OCI-LY1 (cell line): ENCODE measurements around the gene CDH13.

Source experiments
- H2AFZ ChIP-seq: fragments of 200-600 bp; sonication (generic), shearing (Covaris generic); 2 replicates; pipeline ENCODE4 v1.6.0; 2014; ENCODE audit warnings: antibody characterized with exemption, mild to moderate bottlenecking, low read length
- H3F3A ChIP-seq: fragments of 200-600 bp; sonication (generic), shearing (Covaris generic); 2 replicates; pipeline ENCODE4 v1.6.0; 2014; ENCODE audit warnings: mild to moderate bottlenecking, antibody characterized with exemption, low read length, moderate library complexity; ENCODE audit not compliant: insufficient read depth
- H3K27ac ChIP-seq: fragments of 200-600 bp; sonication (generic); 2 replicates; pipeline ENCODE4 v1.5.1; 2014; ENCODE audit warnings: low read length, mixed run types, mild to moderate bottlenecking, low read depth; ENCODE audit not compliant: poor library complexity, severe bottlenecking
- H3K27me3 ChIP-seq: fragments of 200-600 bp; sonication (generic); 2 replicates; pipeline ENCODE4 v1.6.0; 2014; ENCODE audit warnings: antibody characterized with exemption, mild to moderate bottlenecking, low read length, moderate library complexity; ENCODE audit not compliant: insufficient read depth
- H3K36me3 ChIP-seq: fragments of 200-600 bp; sonication (generic); 2 replicates; pipeline ENCODE4 v1.6.1; 2014; ENCODE audit warnings: mild to moderate bottlenecking, antibody characterized with exemption, low read length, moderate library complexity, mixed read lengths; ENCODE audit not compliant: insufficient read depth
- H3K4me1 ChIP-seq: fragments of 200-600 bp; sonication (generic); 2 replicates; pipeline ENCODE4 v1.5.1; 2014; ENCODE audit warnings: mild to moderate bottlenecking, low read length, moderate library complexity; ENCODE audit not compliant: insufficient read depth, severe bottlenecking
- H3K4me2 ChIP-seq: fragments of 200-600 bp; sonication (generic), shearing (Covaris generic); 2 replicates; pipeline ENCODE4 v1.6.1; 2014; ENCODE audit warnings: low read length
- H3K4me3 ChIP-seq: fragments of 200-600 bp; sonication (generic); 2 replicates; pipeline ENCODE4 v1.5.1; 2014; ENCODE audit warnings: low read length, low read depth, mild to moderate bottlenecking, mixed read lengths; ENCODE audit not compliant: poor library complexity, severe bottlenecking
- H3K79me2 ChIP-seq: fragments of 200-600 bp; shearing (Covaris generic); 2 replicates; pipeline ENCODE4 v1.6.1; 2016; ENCODE audit warnings: mixed run types, low read length, mixed read lengths; ENCODE audit not compliant: insufficient read depth
- H3K9ac ChIP-seq: fragments of 200-600 bp; sonication (generic), shearing (Covaris generic); 2 replicates; pipeline ENCODE4 v1.6.1; 2014; ENCODE audit warnings: mild to moderate bottlenecking, low read length, mixed read lengths
- H3K9me2 ChIP-seq: fragments of 200-600 bp; sonication (generic), shearing (Covaris generic); 2 replicates; pipeline ENCODE4 v1.6.1; 2014; ENCODE audit warnings: low read depth, mild to moderate bottlenecking, low read length, mixed read lengths
- H3K9me3 ChIP-seq: fragments of 200-600 bp; shearing (Covaris generic); 2 replicates; pipeline ENCODE4 v1.6.1; 2014; ENCODE audit warnings: low read length, mixed read lengths
- H4K20me1 ChIP-seq: fragments of 200-600 bp; sonication (generic), shearing (Covaris generic); 2 replicates; pipeline ENCODE4 v1.6.0; 2016; ENCODE audit warnings: mild to moderate bottlenecking, low read length; ENCODE audit not compliant: insufficient read depth
- EZH2 ChIP-seq: fragments of 200-600 bp; sonication (generic), shearing (Covaris generic); IDR thresholded peaks from 2 replicates; pipeline ENCODE4 v1.8.0; 2017; ENCODE audit warnings: borderline replicate concordance, mixed run types, mild to moderate bottlenecking, antibody characterized with exemption, low read length, moderate library complexity, mixed read lengths
- TF ChIP-seq, protein P1 (sequence below): fragments of 200-600 bp; sonication (generic), shearing (Covaris generic); IDR thresholded peaks from 2 replicates; pipeline ENCODE4 v1.5.1; 2017; ENCODE audit warnings: mild to moderate bottlenecking, antibody characterized with exemption, low read length, moderate library complexity, mixed read lengths

Gene CDH13

DNA sequence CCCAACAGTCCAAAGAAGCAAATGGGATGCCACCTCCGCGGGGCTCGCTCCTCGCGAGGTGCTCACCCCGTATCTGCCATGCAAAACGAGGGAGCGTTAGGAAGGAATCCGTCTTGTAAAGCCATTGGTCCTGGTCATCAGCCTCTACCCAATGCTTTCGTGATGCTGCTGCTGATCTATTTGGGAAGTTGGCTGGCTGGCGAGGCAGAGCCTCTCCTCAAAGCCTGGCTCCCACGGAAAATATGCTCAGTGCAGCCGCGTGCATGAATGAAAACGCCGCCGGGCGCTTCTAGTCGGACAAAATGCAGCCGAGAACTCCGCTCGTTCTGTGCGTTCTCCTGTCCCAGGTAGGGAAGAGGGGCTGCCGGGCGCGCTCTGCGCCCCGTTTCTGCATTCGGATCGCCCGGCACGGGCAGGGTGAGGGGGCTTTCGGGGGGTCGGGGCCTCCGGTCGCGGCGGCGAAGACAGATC, at the start of gene CDH13:
CDH13 (plus strand) TSS at position 179 of the 471 bp plus-strand sequence.
- Histone ChIP-seq H4K20me1 (no peaks in the 10 kb centered on the region), H3K4me1 (no peaks in the 10 kb centered on the region), H3K79me2 (no peaks in the 10 kb centered on the region), H3K4me3 (no peak within 1 kb of the TSS), H3K27ac (no peak within 1 kb of the TSS), H3F3A (no peaks in the 10 kb centered on the region), H3K9me2 (no peaks in the 10 kb centered on the region), H3K36me3 (no peaks in the 10 kb centered on the region), H3K9ac (no peak within 1 kb of the TSS), H3K4me2 (no peak within 1 kb of the TSS), H3K9me3 (no peaks in the 10 kb centered on the region), H3K27me3 (peaks cover 7% of the 10 kb centered on the region; the same call in 1 of the 2 replicates), H2AFZ (no peak within 1 kb of the TSS)
- TF ChIP-seq, protein P1, sequence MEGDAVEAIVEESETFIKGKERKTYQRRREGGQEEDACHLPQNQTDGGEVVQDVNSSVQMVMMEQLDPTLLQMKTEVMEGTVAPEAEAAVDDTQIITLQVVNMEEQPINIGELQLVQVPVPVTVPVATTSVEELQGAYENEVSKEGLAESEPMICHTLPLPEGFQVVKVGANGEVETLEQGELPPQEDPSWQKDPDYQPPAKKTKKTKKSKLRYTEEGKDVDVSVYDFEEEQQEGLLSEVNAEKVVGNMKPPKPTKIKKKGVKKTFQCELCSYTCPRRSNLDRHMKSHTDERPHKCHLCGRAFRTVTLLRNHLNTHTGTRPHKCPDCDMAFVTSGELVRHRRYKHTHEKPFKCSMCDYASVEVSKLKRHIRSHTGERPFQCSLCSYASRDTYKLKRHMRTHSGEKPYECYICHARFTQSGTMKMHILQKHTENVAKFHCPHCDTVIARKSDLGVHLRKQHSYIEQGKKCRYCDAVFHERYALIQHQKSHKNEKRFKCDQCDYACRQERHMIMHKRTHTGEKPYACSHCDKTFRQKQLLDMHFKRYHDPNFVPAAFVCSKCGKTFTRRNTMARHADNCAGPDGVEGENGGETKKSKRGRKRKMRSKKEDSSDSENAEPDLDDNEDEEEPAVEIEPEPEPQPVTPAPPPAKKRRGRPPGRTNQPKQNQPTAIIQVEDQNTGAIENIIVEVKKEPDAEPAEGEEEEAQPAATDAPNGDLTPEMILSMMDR = no peak
- TF ChIP-seq EZH2 = no peak

DNA sequence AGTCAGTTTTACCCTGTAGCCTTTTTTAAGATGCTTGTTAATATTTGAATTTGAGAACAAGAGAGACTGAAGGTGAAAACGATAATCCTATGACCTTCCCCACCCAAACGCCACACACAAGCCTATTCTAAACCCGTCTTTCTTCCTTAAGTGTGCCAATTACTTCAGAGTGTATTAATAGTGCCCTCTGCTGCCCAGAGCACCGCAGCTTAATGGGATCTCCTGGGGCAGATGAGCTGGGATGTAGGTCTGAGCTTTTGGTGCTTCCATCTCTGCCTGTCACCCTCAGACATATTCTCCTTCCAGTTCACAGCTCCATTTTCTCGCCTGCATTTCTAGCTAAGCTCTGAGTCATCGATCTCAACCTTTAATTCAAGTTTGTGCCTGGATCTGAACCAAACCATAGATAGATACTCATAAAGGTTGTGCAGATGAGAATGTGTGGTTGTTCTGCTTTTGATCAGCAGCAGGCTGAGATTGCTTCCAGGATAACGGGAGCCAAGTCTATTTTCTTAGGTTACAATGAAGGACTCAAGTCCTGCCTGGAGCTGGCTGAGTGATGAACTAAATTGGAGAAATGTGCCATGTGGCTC, 46.4 kb upstream of the CDH13 start:
- Histone ChIP-seq H3K79me2 (no peaks in the 10 kb centered on the region), H3K4me2 (no peak overlapping the region), H3K27ac (no peak overlapping the region), H2AFZ (no peak overlapping the region), H4K20me1 (no peaks in the 10 kb centered on the region), H3K27me3 (no peaks in the 10 kb centered on the region), H3K9ac (no peak overlapping the region), H3F3A (no peaks in the 10 kb centered on the region), H3K36me3 (no peaks in the 10 kb centered on the region), H3K4me3 (no peak overlapping the region), H3K9me2 (no peaks in the 10 kb centered on the region), H3K4me1 (no peaks in the 10 kb centered on the region), H3K9me3 (no peaks in the 10 kb centered on the region)
- TF ChIP-seq, protein P1 = peak; percentile 41; the same call in 1 of the 2 replicates
- no peak for TF ChIP-seq EZH2

DNA sequence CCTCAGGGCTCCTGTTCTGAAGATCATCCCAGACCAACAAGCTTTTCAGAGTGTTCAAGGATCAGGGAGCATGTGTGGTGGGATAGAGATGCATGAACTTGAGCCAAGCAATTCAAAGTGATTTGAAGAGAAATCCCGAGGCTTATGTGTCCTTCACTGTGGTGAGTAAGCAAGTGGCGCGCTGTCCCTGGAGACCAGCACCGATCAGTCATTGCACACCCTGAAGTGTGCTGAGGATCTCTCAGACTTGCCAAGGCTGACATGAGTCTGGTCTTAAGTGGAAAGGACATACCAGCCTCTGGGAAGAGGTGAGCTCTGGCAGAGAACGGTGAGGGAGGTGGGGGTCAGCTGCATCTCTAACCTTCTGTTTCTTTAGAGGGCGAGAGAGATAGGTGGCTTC, 43.8 kb upstream of the CDH13 start:
- Histone ChIP-seq H3K27ac (no peak overlapping the region), H3K4me1 (no peaks in the 10 kb centered on the region), H3K9ac (no peak overlapping the region), H3K4me2 (no peak overlapping the region), H3K9me2 (no peaks in the 10 kb centered on the region), H3K36me3 (no peaks in the 10 kb centered on the region), H3K79me2 (no peaks in the 10 kb centered on the region), H3K27me3 (no peaks in the 10 kb centered on the region), H4K20me1 (no peaks in the 10 kb centered on the region), H2AFZ (no peak overlapping the region), H3F3A (no peaks in the 10 kb centered on the region), H3K4me3 (no peak overlapping the region), H3K9me3 (no peaks in the 10 kb centered on the region)
- TF ChIP-seq, protein P1 = no peak
- TF ChIP-seq EZH2 = no peak
